Astrocyte (in vitro differentiated cells and primary cell): Measurements from ENCODE around the gene C4orf33. TPM values are rescaled to one million over a fixed set of nuclear protein-coding genes. Genes with fewer than 3 reads are reported as not detected.

Experiments used
- DNase-seq: peaks from one replicate; pipeline ENCODE4 v3.0.0-alpha.2; 2010; ENCODE audit warnings: low read depth
- FAIRE-seq: peaks from 2 replicates; lab custom pipeline; 2011; peaks lifted over from hg19 to GRCh38; lab: Jason Lieb, UNC
- H2AFZ ChIP-seq: 2 replicates; pipeline ENCODE4 v1.6.0; 2012; ENCODE audit warnings: low read depth, low read length, inconsistent platforms
- H3K27ac ChIP-seq: 2 replicates; pipeline ENCODE4 v1.5.1; 2011; ENCODE audit warnings: low read depth, low read length, inconsistent platforms
- H3K27me3 ChIP-seq: 2 replicates; pipeline ENCODE4 v1.6.0; 2011; ENCODE audit warnings: low read length, inconsistent platforms; ENCODE audit not compliant: insufficient read depth
- H3K36me3 ChIP-seq: 2 replicates; pipeline ENCODE4 v1.5.1; 2011; ENCODE audit warnings: low read length, inconsistent platforms; ENCODE audit not compliant: insufficient read depth
- H3K4me1 ChIP-seq: 2 replicates; pipeline ENCODE4 v1.5.1; 2011; ENCODE audit warnings: low read length, inconsistent platforms; ENCODE audit not compliant: insufficient read depth
- H3K4me2 ChIP-seq: 2 replicates; pipeline ENCODE4 v1.6.0; 2012; ENCODE audit warnings: low read length, inconsistent platforms
- H3K4me3 ChIP-seq: 2 replicates; pipeline ENCODE4 v1.5.1; 2011; ENCODE audit warnings: low read depth, mild to moderate bottlenecking, low read length, inconsistent platforms; ENCODE audit not compliant: insufficient read depth
- H3K79me2 ChIP-seq: 2 replicates; pipeline ENCODE4 v1.6.0; 2012; ENCODE audit warnings: mild to moderate bottlenecking, low read length, inconsistent platforms; ENCODE audit not compliant: insufficient read depth
- H3K9ac ChIP-seq: 2 replicates; pipeline ENCODE4 v1.6.0; 2012; ENCODE audit warnings: mild to moderate bottlenecking, low read length, inconsistent platforms
- H3K9me3 ChIP-seq: 2 replicates; pipeline ENCODE4 v1.5.1; 2012; ENCODE audit warnings: low read depth, mild to moderate bottlenecking, low read length, inconsistent platforms; ENCODE audit not compliant: insufficient read depth
- H4K20me1 ChIP-seq: 2 replicates; pipeline ENCODE4 v1.6.0; 2012; ENCODE audit warnings: low read length, inconsistent platforms; ENCODE audit not compliant: insufficient read depth
- H3K27ac Mint-ChIP-seq: one replicate; pipeline ENCODE4 v1.8.0; 2021; ENCODE audit warnings: mild to moderate bottlenecking, mixed read lengths; ENCODE audit not compliant: unreplicated experiment
- H3K27me3 Mint-ChIP-seq: one replicate; pipeline ENCODE4 v1.8.0; 2021; ENCODE audit warnings: low read depth, mixed read lengths; ENCODE audit not compliant: unreplicated experiment
- H3K36me3 Mint-ChIP-seq: one replicate; pipeline ENCODE4 v1.8.0; 2021; ENCODE audit warnings: low read depth, mixed read lengths; ENCODE audit not compliant: unreplicated experiment
- H3K4me1 Mint-ChIP-seq: one replicate; pipeline ENCODE4 v1.8.0; 2021; ENCODE audit warnings: low read depth, mixed read lengths; ENCODE audit not compliant: unreplicated experiment
- H3K4me3 Mint-ChIP-seq: one replicate; pipeline ENCODE4 v1.8.0; 2021; ENCODE audit warnings: mild to moderate bottlenecking, moderate library complexity, mixed read lengths; ENCODE audit not compliant: unreplicated experiment
- H3K9me3 Mint-ChIP-seq: one replicate; pipeline ENCODE4 v1.8.0; 2021; ENCODE audit warnings: mild to moderate bottlenecking, mixed read lengths; ENCODE audit not compliant: unreplicated experiment
- EZH2 ChIP-seq: IDR thresholded peaks from 2 replicates; pipeline ENCODE4 v1.6.1; 2012; ENCODE audit warnings: mild to moderate bottlenecking, low read length, inconsistent platforms; ENCODE audit not compliant: insufficient read depth
- total RNA-seq: library from RNA; stranded (reverse); gene quantifications from 2 replicates; pipeline ENCODE4 v1.2.1, GENCODE V29; 2021
- TF ChIP-seq, protein P1 (sequence below): IDR thresholded peaks from 2 replicates; pipeline ENCODE4 v1.5.1; 2011; ENCODE audit warnings: low read depth, mild to moderate bottlenecking, inconsistent platforms, low read length, moderate library complexity; ENCODE audit not compliant: insufficient read depth

The C4orf33 gene
- total RNA-seq, 1 donor from 2014 or later = 10.6 TPM

DNA sequence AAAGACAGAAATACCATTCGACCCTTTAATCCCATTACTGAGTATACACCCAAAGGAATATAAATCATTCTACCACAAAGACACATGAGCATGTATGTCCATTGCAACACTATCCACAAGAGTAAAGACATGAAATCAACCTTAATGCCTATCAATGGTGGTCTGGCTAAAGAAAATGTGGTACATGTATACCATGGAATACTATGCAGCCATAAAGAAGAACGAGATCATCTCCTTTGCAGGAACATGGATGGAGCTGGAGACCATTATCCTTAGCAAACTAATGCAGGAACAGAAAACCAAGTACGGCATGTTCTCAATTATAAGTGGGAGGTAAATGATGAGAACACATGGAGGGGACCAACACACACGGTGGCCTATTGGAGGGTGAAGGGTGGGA lies 10.5 kb upstream of the C4orf33 start:
- TF ChIP-seq, protein P1, sequence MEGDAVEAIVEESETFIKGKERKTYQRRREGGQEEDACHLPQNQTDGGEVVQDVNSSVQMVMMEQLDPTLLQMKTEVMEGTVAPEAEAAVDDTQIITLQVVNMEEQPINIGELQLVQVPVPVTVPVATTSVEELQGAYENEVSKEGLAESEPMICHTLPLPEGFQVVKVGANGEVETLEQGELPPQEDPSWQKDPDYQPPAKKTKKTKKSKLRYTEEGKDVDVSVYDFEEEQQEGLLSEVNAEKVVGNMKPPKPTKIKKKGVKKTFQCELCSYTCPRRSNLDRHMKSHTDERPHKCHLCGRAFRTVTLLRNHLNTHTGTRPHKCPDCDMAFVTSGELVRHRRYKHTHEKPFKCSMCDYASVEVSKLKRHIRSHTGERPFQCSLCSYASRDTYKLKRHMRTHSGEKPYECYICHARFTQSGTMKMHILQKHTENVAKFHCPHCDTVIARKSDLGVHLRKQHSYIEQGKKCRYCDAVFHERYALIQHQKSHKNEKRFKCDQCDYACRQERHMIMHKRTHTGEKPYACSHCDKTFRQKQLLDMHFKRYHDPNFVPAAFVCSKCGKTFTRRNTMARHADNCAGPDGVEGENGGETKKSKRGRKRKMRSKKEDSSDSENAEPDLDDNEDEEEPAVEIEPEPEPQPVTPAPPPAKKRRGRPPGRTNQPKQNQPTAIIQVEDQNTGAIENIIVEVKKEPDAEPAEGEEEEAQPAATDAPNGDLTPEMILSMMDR = no peak
- no peak for TF ChIP-seq EZH2
- Mint-ChIP-seq H3K9me3 (no peaks in the 10 kb centered on the region), H3K4me1 (peaks cover 2% of the 10 kb centered on the region), H3K4me3 (no peak overlapping the region), H3K36me3 (peaks cover 11% of the 10 kb centered on the region), H3K27me3 (no peaks in the 10 kb centered on the region), H3K27ac (no peak overlapping the region)
- Histone ChIP-seq H3K9me3 (no peaks in the 10 kb centered on the region), H3K4me1 (no peaks in the 10 kb centered on the region), H2AFZ (no peak overlapping the region), H3K9ac (no peak overlapping the region), H3K27ac (no peak overlapping the region), H4K20me1 (peaks cover 8% of the 10 kb centered on the region), H3K36me3 (no peaks in the 10 kb centered on the region), H3K27me3 (no peaks in the 10 kb centered on the region), H3K79me2 (peaks cover 86% of the 10 kb centered on the region), H3K4me3 (no peak overlapping the region), H3K4me2 (no peak overlapping the region)
- FAIRE-seq (no peak), DNase-seq (no peak)

DNA sequence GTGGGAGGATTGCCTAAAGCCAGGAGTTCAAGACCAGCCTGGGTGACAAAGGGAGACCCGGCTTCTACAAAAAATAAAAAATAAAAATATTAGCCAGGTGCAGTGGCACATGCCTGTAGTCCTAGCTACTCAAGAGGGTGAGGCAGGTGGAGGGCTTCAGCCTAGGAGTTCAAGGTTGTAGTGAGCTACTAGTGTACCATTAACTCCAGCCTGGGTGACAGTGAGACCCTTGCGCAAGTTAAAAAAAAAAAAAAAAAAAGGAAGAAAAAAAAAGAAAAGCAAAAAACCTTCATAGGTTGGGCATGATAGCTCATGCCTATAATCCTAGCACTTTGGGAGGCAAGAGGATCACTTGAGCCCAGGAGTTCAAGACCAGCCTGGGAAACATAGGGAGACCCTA lies 8.4 kb upstream of the C4orf33 start:
- H3K4me3 Mint-ChIP-seq = no peak overlapping the region
- H3K27ac Mint-ChIP-seq = no peak overlapping the region
- H3K4me2 ChIP-seq = no peak overlapping the region
- no peaks in the 10 kb centered on the region for H3K27me3 Mint-ChIP-seq
- FAIRE-seq (no peak), DNase-seq (no peak)
- H3K36me3 Mint-ChIP-seq = peaks cover 5% of the 10 kb centered on the region
- TF ChIP-seq, protein P1 = no peak
- no peak for TF ChIP-seq EZH2
- no peak overlapping the region for H3K9ac ChIP-seq
- H3K9me3 ChIP-seq = no peaks in the 10 kb centered on the region
- H3K79me2 ChIP-seq = peaks cover 97% of the 10 kb centered on the region
- H3K4me1 ChIP-seq = peaks cover 6% of the 10 kb centered on the region
- H3K36me3 ChIP-seq = no peaks in the 10 kb centered on the region
- H3K27me3 ChIP-seq = no peaks in the 10 kb centered on the region
- no peak overlapping the region for H3K4me3 ChIP-seq
- peaks cover 15% of the 10 kb centered on the region for H4K20me1 ChIP-seq
- H3K4me1 Mint-ChIP-seq = peaks cover 2% of the 10 kb centered on the region
- no peaks in the 10 kb centered on the region for H3K9me3 Mint-ChIP-seq
- no peak overlapping the region for H3K27ac ChIP-seq
- H2AFZ ChIP-seq = no peak overlapping the region

DNA sequence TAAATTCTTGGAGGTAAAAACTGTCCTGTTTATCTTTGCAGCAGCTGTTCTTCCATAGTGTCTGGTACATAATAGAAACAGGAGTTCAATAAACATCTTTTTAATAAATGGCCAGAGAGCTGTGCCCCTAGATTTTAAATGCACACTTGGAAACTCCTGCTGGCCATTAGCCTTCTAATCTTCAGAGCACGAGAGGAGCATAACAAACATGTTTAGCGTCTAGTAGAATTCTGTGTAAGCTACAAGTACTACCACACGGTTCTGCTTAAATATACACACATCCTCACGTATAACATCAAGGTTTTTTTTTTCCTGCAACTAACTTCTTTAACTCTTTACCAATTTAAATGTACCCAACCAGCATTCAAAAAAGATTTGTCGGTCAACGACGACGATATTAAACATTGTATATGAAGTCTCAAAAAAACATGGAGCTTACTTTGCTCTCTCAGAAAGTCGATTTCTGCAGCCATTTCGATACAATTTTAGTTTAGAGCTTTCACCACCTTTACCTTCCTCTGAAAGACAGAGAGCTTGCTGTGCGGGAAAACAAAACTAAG lies 3.2 kb upstream of the C4orf33 start:
- Histone ChIP-seq H3K4me2 (peak overlapping the region; percentile 83), H2AFZ (peak overlapping the region; percentile 87), H3K9me3 (no peaks in the 10 kb centered on the region), H4K20me1 (peaks cover 8% of the 10 kb centered on the region), H3K4me3 (peak overlapping the region; percentile 99), H3K79me2 (peaks cover 49% of the 10 kb centered on the region), H3K27me3 (no peaks in the 10 kb centered on the region), H3K4me1 (peaks cover 6% of the 10 kb centered on the region), H3K27ac (peak overlapping the region; percentile 97), H3K36me3 (no peaks in the 10 kb centered on the region), H3K9ac (peak overlapping the region; percentile 97)
- H3K27ac Mint-ChIP-seq = no peak overlapping the region
- TF ChIP-seq, protein P1 = no peak
- TF ChIP-seq EZH2 = no peak
- H3K27me3 Mint-ChIP-seq = no peaks in the 10 kb centered on the region
- H3K4me3 Mint-ChIP-seq = no peak overlapping the region
- no peaks in the 10 kb centered on the region for H3K9me3 Mint-ChIP-seq
- FAIRE-seq (no peak), DNase-seq (peak; percentile 13)
- peaks cover 2% of the 10 kb centered on the region for H3K36me3 Mint-ChIP-seq
- H3K4me1 Mint-ChIP-seq = peaks cover 6% of the 10 kb centered on the region
